ENCODE results near the gene TET2.

The TET2 gene

DNA sequence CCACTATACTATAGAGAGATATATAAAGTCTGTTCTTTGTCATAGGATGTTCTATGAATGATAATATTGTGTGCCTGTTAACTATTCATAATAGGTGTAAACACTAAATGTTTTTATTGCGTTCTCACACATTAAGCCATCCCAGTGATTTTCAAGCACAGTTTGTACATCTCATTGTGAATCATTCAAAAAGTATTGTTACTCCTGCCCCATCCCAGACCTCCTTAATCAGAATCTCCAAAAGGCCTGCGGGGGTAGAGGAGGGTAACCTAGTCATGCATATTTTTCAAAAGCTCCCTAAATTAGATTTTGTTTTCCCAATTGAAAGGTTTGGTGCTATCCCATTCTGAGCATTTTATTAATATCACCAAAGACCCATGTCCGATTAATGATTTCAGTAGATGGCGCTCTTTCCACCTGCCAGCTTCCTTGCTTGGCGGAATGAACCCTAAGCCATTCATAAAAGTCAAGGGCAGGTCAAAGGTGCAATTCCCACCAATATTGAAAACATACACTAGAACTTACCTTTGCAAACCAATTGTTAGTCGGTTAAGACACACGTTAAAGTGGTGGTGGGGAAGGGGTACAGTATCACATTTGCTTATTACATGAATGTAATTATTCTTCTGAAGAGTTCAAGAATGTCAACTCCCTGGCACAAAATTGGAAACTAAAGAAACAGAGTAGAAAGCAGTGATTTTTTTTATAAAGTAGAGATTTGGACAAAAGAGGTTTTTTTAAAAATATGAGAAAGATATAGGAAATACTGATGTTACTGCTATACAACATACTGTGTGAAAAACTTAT, 5.8 kb upstream of the TET2 start:
- DNase-seq (ENCODE audit: low read depth), result no peak

DNA sequence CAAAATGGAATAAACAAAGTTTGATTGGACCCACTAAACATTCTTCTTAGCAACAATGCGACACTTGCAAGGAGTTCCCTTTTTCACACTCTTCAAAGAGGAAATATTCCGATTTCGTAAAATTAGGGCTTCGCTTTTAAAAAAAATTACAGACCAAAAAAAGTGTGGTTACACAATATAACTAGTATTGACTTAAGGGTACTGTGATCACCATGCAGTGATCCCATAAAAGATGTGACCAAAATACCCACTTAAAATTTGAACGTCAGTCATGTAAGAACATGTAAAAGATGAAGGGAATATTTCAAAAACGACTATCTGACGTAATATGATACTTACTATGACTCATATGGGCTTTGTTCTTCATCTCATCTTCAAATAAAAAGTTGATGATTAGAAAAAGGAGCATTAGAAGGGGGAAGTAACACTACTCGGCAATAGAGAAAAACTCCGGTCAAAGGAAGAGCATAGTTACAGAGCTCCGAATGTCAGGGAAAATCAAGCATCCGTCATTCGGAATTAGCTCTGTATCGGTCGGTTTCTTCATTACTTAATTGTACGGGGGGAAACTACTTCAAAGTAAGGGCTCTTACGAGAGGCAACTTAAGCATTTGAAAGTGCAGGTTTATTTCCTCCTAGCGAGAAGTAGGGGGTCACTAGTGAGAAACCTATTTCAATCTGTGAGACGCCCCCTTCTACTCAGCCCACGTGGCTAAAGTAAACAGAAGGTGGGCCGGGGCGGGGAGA, 1.3 kb upstream of the TET2 start:
- no peak for DNase-seq (ENCODE audit: low read depth)

GRCh38 chr4:105145903-105146275, 787 bp upstream of the TET2 start:
- no peak for DNase-seq (ENCODE audit: low read depth)

DNA sequence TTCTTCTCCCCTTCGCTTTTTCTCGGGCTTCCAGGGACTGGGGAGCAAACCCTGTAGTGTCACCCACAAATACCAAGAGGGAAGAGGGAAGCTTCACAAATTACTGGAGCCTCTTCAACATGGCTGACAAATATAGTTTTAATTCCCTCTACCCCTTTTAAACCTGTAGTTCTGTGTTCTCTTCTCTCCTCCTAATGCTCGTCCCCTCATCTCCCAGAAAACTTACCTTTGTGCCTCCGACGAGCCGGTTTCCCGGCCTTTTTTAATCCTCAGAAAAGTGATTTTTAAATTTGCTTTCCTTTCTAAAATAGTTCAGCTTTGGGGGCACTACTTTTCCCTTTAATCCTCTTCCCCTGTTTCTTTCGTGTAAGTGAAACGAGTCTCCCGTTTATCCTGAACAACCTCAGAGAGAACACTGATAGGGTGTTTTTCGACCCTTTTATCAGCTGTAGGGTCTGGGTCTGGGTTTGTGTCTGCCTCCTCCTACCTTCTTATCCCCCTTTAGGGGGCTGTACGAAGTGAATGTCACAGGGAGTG, 408 bp downstream of the TET2 start:
- DNase-seq (ENCODE audit: low read depth), result no peak

- no peak for DNase-seq (ENCODE audit: low read depth)
Observed at GRCh38 chr4:105147553-105148161, 981 bp downstream of the TET2 start.

GRCh38 chr4:105148356-105148755, 1.7 kb downstream of the TET2 start:
- no peak for DNase-seq (ENCODE audit: low read depth)

DNA sequence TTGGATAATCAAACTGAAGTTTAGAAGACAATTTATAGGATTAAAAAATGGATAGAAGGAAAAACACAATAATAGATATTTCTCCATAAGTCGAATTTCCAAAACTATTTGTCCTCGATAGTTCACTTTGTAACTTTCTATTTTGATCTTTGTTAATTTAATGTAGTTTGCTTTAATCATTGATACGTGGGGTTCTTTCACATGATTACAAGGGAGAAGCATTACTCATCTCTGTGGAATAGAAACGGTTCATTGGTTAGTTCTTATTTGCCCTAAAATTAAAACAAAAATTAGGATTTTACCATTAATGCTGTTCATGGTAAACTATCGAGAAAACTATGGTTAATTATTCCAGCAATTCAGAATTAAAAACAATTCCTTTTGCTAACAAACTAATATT, 2.1 kb downstream of the TET2 start:
- no peak for DNase-seq (ENCODE audit: low read depth)

- DNase-seq (ENCODE audit: low read depth), result no peak
Observed at GRCh38 chr4:105149771-105150170, 3.1 kb downstream of the TET2 start.

- DNase-seq (ENCODE audit: low read depth), result no peak
Observed at GRCh38 chr4:105150503-105150902, 3.8 kb downstream of the TET2 start.

- no peak for DNase-seq (ENCODE audit: low read depth)
Observed at GRCh38 chr4:105153749-105154148, 7.1 kb downstream of the TET2 start.

DNA sequence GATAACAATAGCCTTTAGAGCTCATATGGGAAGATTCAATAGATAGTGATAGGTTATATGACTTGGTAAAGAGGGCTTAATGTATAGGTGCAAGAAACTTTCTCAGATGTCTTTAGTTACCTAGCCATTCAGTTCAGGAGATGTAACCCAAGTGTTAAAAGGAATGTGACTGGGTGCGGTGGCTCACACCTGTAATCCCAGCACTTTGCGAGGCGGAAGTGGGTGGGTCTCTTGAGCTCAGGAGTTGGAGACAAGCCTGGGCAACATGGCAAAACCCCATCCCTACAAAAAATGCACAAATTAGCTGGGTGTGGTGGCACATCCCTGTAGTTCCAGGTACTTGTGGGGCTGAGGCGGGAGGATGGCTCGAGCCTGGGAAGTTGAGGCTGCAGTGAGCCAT, 7.9 kb downstream of the TET2 start:
- no peak for DNase-seq (ENCODE audit: low read depth)

DNA sequence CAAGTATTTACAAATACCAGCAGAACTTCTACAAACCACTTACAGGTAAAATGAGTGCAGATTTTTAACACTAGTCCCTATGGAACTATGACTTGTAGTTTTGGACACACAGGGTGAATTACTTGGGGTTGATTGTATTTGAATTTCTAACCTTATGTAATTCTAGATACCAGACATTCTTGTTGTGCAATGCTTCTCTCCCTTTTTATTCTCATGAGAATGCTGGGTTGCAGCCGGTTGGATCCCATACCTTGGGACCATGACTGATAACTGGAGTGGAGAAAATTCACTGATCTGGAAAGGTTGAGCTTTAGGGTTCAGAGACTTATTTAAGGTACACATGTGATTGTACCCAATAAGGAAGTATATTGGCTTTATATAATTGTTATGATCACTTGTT, 8.8 kb downstream of the TET2 start:
- no peak for DNase-seq (ENCODE audit: low read depth)

- no peak for DNase-seq (ENCODE audit: low read depth)
Observed at GRCh38 chr4:105158837-105159236, 12.2 kb downstream of the TET2 start.

GRCh38 chr4:105162123-105162796, 15.6 kb downstream of the TET2 start:
- DNase-seq (ENCODE audit: low read depth), result no peak

DNA sequence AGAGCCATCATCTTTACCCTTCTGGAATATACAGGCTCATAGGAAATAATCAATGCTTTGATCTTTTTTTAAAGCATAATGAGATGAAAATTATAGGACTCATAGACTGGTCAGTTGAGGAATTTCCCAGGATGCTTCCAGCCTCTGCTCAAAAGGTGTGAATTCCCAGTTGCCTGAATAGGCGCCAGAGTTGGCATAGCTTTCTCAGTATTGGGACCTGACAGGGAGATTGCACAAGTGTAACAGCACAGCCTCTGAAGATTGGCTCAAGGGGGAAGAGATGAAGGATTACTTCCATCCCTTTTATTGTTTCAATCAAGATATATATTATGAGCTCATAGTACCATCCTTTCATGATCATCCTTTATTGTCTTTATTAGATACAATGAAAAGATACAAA, 17.9 kb downstream of the TET2 start:
- no peak for DNase-seq (ENCODE audit: low read depth)

DNA sequence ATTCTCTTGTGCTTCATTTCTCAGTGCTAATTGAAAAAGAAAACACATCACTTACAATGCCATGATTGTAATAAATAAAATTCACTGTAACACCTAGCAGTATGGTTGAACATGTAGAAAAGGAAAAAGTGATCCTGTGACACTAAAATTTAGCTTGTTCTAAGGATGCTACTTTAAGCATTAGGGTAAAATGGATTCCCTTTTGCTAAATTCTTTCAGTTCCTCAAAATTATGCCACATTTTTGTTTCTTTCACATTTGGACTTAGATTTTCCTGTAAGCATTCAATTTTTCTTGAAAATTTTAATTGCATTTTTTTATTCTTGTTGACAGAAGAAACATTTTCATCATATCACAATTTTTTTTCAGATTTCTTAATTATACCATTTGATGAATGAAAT, 19.4 kb downstream of the TET2 start:
- no peak for DNase-seq (ENCODE audit: low read depth)

DNA sequence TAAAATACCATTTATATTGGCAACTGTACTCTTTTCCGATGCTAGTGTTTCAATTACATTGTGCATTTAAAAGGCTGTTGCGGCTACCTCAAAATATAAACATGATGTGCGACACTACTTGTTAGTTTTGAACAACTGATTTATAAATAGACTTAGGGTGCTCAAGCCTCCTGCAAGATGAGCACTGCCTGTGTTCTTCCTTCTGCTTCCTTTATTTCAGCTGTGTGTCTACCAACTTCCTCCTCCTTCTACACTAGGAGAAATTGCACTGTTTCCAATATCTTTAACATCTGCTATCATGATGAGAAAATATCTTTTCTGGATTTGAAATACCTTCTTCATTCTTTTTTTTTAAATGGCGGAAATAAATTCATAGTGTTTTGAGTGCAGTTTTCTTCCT, 24.0 kb downstream of the TET2 start:
- no peak for DNase-seq (ENCODE audit: low read depth)

GRCh38 chr4:105171912-105172311, 25.2 kb downstream of the TET2 start:
- DNase-seq (ENCODE audit: low read depth), result no peak

GRCh38 chr4:105174098-105174497, 27.4 kb downstream of the TET2 start:
- no peak for DNase-seq (ENCODE audit: low read depth)

DNA sequence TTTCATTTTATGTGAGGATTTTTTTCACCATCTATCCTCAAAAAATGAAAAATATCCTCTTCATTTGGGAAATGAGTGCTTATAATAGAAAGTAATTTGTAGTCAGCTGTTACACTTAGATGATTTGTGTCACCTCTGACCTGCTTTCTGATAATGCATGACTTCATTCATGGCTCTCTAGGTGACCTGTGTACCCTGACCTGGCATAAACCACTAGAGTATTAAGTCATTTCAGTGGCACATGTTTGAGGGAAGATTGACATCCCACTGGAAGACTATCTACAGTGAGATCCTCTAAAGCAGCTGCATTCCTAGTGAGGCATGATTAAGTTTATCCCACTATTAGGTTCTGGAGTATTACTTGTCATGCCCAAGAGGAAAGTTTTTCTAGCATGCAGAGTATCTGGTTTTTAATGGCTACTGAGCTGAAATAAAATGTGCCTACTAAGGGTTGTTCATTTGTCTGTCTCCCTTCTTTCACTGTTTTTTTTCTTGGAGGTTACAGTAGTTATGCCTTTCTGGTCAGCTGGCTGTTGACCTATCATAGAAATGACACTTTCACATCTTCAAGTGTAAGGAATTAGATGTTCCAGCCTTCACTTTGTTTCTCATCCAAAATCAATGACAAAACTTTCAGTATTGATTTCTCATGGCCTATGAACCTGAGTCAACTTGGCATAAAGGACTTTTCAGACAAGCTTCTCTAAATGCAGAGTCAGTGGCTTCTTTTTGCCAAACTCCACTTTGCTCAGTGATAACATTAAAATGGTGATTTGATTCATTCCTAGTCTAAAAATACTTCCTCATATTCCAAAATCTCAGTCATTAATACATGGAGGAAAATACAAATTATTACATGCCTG, 33.1 kb downstream of the TET2 start:
- no peak for DNase-seq (ENCODE audit: low read depth)

- DNase-seq (ENCODE audit: low read depth), result no peak
Observed at GRCh38 chr4:105181259-105181658, 34.6 kb downstream of the TET2 start.
